Measurements from ENCODE around the gene MYEF2.

DNA sequence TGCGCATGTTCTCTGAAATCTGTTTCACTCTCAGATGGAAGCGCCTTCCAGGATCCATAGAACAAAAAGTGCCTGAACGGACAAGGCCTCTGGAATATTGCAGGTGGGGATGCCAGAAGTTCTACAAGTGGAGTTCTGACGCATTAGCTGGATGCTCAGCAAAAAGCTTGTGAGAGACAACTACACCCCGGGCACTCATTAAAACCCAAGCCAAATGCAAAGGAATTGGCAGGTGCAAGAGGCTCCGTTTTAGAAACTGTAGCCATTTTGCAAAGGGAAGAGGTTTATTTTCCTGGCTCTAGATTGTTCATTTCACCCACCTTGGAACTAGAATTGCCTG, 92.5 kb downstream of the MYEF2 start:
- no peak for TF ChIP-seq BHLHE40 (IDR thresholded peaks at IDR 0.05; ENCODE audit: borderline replicate concordance)
- TF ChIP-seq FOXA1 (IDR thresholded peaks at IDR 0.05), result no peak
